ENCODE results near the gene BACH2.

Gene BACH2

DNA sequence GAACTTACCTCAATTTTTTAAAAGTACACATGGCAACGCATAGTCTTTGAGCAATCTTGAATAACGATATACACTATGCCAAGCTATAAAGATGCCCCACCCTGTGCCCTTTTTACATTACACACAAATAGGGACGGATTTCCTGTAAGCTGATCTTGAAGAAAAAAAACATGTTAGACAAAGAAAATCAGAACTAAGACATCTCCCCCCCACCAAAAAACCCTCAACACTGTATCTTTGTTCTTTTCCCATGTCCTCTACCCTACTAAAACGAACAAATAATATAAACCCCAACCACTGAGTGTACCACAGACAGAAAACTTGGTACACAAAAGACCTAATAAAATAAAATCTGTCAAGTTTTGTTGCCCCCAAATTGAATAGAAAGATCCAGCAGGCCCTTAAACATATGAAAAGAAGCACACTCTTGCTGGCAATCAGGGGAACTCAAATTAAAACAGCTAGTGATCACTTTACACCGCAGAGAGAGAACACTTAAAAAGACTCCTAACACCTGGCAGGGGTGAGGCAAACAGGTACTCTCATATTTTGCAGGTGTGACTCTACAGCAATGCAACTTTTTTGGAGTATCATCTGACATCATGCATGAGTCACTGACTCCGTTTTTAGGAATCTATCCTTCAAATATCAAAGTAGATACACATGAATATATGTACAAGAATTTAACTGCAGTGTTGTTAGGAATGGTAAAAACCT is 29.6 kb downstream of the BACH2 start:
- Histone ChIP-seq H3K27ac (replicated peaks) (no peak overlapping the region), H3K4me3 (replicated peaks; ENCODE audit: insufficient read depth, low read length) (no peak overlapping the region), H3K27me3 (ENCODE audit: insufficient read depth, poor library complexity, severe bottlenecking) (peaks cover 7% of the 10 kb centered on the region)
- DNase-seq (ENCODE audit: low read depth in 1 of 2, low spot score in 1 of 2) = no peak
- TF ChIP-seq CTCF (IDR thresholded peaks at IDR 0.05; ENCODE audit: insufficient read depth, low read length) (no peak), GABPA (IDR thresholded peaks at IDR 0.05; ENCODE audit: low read depth) (no peak), SPI1 (IDR thresholded peaks at IDR 0.05; ENCODE audit: borderline replicate concordance, low read depth) (no peak), POLR2AphosphoS5 (IDR thresholded peaks at IDR 0.05; ENCODE audit: low read depth) (no peak)
- TF ChIP-seq, protein P1, sequence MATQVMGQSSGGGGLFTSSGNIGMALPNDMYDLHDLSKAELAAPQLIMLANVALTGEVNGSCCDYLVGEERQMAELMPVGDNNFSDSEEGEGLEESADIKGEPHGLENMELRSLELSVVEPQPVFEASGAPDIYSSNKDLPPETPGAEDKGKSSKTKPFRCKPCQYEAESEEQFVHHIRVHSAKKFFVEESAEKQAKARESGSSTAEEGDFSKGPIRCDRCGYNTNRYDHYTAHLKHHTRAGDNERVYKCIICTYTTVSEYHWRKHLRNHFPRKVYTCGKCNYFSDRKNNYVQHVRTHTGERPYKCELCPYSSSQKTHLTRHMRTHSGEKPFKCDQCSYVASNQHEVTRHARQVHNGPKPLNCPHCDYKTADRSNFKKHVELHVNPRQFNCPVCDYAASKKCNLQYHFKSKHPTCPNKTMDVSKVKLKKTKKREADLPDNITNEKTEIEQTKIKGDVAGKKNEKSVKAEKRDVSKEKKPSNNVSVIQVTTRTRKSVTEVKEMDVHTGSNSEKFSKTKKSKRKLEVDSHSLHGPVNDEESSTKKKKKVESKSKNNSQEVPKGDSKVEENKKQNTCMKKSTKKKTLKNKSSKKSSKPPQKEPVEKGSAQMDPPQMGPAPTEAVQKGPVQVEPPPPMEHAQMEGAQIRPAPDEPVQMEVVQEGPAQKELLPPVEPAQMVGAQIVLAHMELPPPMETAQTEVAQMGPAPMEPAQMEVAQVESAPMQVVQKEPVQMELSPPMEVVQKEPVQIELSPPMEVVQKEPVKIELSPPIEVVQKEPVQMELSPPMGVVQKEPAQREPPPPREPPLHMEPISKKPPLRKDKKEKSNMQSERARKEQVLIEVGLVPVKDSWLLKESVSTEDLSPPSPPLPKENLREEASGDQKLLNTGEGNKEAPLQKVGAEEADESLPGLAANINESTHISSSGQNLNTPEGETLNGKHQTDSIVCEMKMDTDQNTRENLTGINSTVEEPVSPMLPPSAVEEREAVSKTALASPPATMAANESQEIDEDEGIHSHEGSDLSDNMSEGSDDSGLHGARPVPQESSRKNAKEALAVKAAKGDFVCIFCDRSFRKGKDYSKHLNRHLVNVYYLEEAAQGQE (IDR thresholded peaks at IDR 0.05; ENCODE audit: insufficient replicate concordance, low read depth) = no peak

DNA sequence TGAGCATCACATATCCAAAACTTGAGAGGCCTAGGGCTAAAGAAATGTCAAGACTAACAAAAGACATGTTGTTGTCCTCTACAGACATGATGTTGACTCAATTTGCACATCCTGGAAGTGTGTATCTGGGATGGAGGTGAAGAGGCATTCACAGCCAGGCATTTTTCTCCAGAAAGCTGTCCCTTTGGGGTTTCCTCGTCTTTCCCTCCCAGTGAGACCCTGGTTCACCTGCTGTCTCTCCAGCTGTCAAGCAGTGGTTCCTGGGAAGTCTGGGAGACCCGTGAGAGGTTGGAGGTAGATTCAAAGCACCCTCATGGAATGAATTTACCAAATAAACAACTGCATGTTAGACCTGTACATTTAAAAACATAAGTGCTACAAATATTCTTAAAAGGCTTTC is 32.1 kb downstream of the BACH2 start:
- Histone ChIP-seq H3K27ac (replicated peaks) (no peak overlapping the region), H3K4me3 (replicated peaks; ENCODE audit: insufficient read depth, low read length) (no peak overlapping the region), H3K27me3 (ENCODE audit: insufficient read depth, poor library complexity, severe bottlenecking) (peaks cover 7% of the 10 kb centered on the region)
- TF ChIP-seq GABPA (IDR thresholded peaks at IDR 0.05; ENCODE audit: low read depth) (no peak), SPI1 (IDR thresholded peaks at IDR 0.05; ENCODE audit: borderline replicate concordance, low read depth) (no peak), POLR2AphosphoS5 (IDR thresholded peaks at IDR 0.05; ENCODE audit: low read depth) (no peak), CTCF (IDR thresholded peaks at IDR 0.05; ENCODE audit: insufficient read depth, low read length) (no peak)
- TF ChIP-seq, protein P1 (IDR thresholded peaks at IDR 0.05; ENCODE audit: insufficient replicate concordance, low read depth) = no peak
- no peak for DNase-seq (ENCODE audit: low read depth in 1 of 2, low spot score in 1 of 2)

DNA sequence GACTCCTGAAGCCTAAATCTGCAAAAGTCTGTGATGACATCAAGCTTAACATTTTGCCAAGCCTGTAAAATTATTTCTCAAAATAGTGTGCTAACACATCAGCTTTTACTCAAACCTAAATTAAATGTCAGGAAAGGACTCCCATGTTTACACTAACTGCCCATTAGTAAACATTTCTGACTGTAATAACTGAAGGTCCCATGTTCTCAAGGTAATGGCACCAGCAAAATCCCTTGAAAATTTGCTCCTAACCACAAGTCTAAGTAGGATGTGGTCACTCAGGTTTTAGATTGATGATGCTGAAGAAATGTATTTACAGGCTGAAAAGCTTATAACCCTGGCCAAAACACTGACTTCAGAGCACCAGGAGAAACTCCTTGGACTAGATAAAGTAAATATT is 33.0 kb downstream of the BACH2 start:
- no peak for DNase-seq (ENCODE audit: low read depth in 1 of 2, low spot score in 1 of 2)
- no peak for TF ChIP-seq GABPA (IDR thresholded peaks at IDR 0.05; ENCODE audit: low read depth)
- TF ChIP-seq CTCF (IDR thresholded peaks at IDR 0.05; ENCODE audit: insufficient read depth, low read length) = no peak
- TF ChIP-seq POLR2AphosphoS5 (IDR thresholded peaks at IDR 0.05; ENCODE audit: low read depth) = no peak
- Histone ChIP-seq H3K27ac (replicated peaks) (no peak overlapping the region), H3K4me3 (replicated peaks; ENCODE audit: insufficient read depth, low read length) (no peak overlapping the region), H3K27me3 (ENCODE audit: insufficient read depth, poor library complexity, severe bottlenecking) (peaks cover 7% of the 10 kb centered on the region)

DNA sequence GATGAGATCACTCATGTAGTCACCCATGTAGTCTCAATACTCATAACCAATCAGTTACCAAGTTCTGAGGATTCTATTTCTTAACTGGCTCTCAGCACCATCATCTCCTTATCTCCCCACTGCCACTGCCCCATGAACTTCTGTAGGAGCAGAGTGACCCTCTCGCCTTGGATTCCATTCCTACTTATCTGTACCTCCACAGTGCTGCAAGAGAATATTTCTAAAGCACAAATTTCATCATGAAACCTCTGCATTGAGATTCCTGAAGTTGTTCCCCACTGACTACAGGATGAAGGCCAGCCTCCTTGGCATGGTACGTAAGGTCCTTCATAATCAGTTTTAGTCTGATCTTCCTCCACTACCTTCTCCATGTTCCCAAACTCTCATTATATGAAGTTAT is 34.8 kb downstream of the BACH2 start:
- no peak overlapping the region for H3K4me3 ChIP-seq (replicated peaks; ENCODE audit: insufficient read depth, low read length)
- no peak for DNase-seq (ENCODE audit: low read depth in 1 of 2, low spot score in 1 of 2)
- no peak overlapping the region for H3K27ac ChIP-seq (replicated peaks)
- TF ChIP-seq POLR2AphosphoS5 (IDR thresholded peaks at IDR 0.05; ENCODE audit: low read depth) (no peak), SPI1 (IDR thresholded peaks at IDR 0.05; ENCODE audit: borderline replicate concordance, low read depth) (no peak), GABPA (IDR thresholded peaks at IDR 0.05; ENCODE audit: low read depth) (no peak), CTCF (IDR thresholded peaks at IDR 0.05; ENCODE audit: insufficient read depth, low read length) (no peak)
- TF ChIP-seq, protein P1 (IDR thresholded peaks at IDR 0.05; ENCODE audit: insufficient replicate concordance, low read depth) = no peak
- peaks cover 7% of the 10 kb centered on the region for H3K27me3 ChIP-seq (ENCODE audit: insufficient read depth, poor library complexity, severe bottlenecking)
